Panc1 (cell line): ENCODE data around the gene TMEM174.

ENCODE experiments used
- CTCF ChIP-seq: fragments of 450-650 bp; IDR thresholded peaks from 2 replicates; pipeline ENCODE4 v1.5.1; 2017; ENCODE audit warnings: mild to moderate bottlenecking
- SIN3A ChIP-seq: IDR thresholded peaks from 2 replicates; pipeline ENCODE4 v1.6.1; 2012; ENCODE audit warnings: low read depth, mild to moderate bottlenecking, low read length, moderate library complexity, borderline replicate concordance; ENCODE audit not compliant: insufficient read depth

- TF ChIP-seq SIN3A (no peak), CTCF (no peak)
Observed at GRCh38 chr5:73160239-73160671, 12.7 kb upstream of the TMEM174 start.
